ENCODE measurements around the gene ZBED4. TPM values are rescaled to one million over a fixed set of nuclear protein-coding genes. Genes with fewer than 3 reads are reported as not detected.

Gene ZBED4
- total RNA-seq, 4 donors from 2014 or later = 11.9 to 19.4 (median 18.2) TPM

GRCh38 chr22:49869845-49870712 is 16.4 kb downstream of the ZBED4 start:
- Histone ChIP-seq H3K27me3 (no peaks in the 10 kb centered on the region), H3K4me1 (no peaks in the 10 kb centered on the region), H3K9me3 (peaks cover 22% of the 10 kb centered on the region), H3K4me3 (no peak overlapping the region), H3K36me3 (peaks cover 6% of the 10 kb centered on the region), H3K27ac (no peak overlapping the region)
- 92% methylated on average over 13 of the region's 14 CpGs for WGBS
- TF ChIP-seq CTCF (IDR thresholded peaks at IDR 0.05) = no peak
- no peak for TF ChIP-seq POLR2AphosphoS5 (IDR thresholded peaks at IDR 0.05)
- TF ChIP-seq POLR2A (IDR thresholded peaks at IDR 0.05) = no peak
- no peak for TF ChIP-seq EP300 (IDR thresholded peaks at IDR 0.05)
- no peak for DNase-seq (ENCODE audit: low spot score in 2 of 2)

DNA sequence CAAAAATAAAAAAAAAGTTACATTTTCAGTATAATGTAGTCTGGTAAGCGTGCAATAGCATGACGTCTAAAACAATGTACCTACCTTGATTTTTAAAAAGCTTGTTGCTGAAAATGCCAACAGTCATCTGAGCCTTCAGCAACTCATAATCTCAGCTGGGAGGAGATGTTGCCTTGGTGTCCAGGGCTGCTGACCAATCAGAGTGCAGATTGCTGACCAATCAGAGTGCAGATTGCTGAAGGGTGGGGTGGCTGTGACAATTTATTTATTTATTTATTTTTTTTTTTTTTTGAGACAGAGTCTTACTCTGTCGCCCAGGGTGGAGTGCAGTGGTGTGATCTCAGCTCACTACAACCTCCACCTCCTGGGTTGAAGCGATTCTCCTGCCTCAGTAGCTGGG is 17.8 kb downstream of the ZBED4 start:
- 95% methylated on average over 4 of the region's 4 CpGs for WGBS
- peaks cover 19% of the 10 kb centered on the region for H3K9me3 ChIP-seq
- DNase-seq (ENCODE audit: low spot score in 2 of 2) = no peak
- H3K4me1 ChIP-seq = no peaks in the 10 kb centered on the region
- peaks cover 6% of the 10 kb centered on the region for H3K36me3 ChIP-seq
- no peaks in the 10 kb centered on the region for H3K27me3 ChIP-seq
- no peak for TF ChIP-seq CTCF (IDR thresholded peaks at IDR 0.05)
- no peak for TF ChIP-seq POLR2A (IDR thresholded peaks at IDR 0.05)
- no peak for TF ChIP-seq POLR2AphosphoS5 (IDR thresholded peaks at IDR 0.05)
- no peak for TF ChIP-seq EP300 (IDR thresholded peaks at IDR 0.05)
- H3K4me3 ChIP-seq = no peak overlapping the region
- no peak overlapping the region for H3K27ac ChIP-seq

DNA sequence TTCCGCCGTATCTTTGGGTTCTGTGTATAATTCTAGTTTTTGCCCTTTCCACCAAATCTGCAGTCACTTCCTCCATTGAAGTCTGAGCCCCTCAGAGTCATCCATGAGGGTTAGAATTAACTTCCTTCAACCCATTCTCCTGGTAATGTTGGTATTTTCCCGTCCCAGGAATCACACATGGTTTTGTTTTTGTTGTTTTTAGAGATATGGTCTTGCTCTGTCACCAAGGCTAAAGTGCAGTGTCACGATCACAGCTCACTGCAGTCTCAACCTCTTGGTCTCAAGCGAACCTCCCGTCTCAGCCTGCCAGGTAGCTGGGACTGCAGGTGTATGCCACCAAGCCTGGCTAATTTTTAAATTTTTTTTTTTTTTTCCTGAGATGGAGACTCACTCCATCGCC is 18.7 kb downstream of the ZBED4 start:
- H3K36me3 ChIP-seq = peaks cover 5% of the 10 kb centered on the region
- H3K4me3 ChIP-seq = no peak overlapping the region
- H3K27me3 ChIP-seq = no peaks in the 10 kb centered on the region
- no peaks in the 10 kb centered on the region for H3K4me1 ChIP-seq
- peaks cover 11% of the 10 kb centered on the region for H3K9me3 ChIP-seq
- no peak overlapping the region for H3K27ac ChIP-seq
- 96% methylated on average over 7 of the region's 7 CpGs for WGBS
- no peak for TF ChIP-seq POLR2A (IDR thresholded peaks at IDR 0.05)
- no peak for TF ChIP-seq POLR2AphosphoS5 (IDR thresholded peaks at IDR 0.05)
- TF ChIP-seq CTCF (IDR thresholded peaks at IDR 0.05) = no peak
- no peak for TF ChIP-seq EP300 (IDR thresholded peaks at IDR 0.05)
- no peak for DNase-seq (ENCODE audit: low spot score in 2 of 2)

DNA sequence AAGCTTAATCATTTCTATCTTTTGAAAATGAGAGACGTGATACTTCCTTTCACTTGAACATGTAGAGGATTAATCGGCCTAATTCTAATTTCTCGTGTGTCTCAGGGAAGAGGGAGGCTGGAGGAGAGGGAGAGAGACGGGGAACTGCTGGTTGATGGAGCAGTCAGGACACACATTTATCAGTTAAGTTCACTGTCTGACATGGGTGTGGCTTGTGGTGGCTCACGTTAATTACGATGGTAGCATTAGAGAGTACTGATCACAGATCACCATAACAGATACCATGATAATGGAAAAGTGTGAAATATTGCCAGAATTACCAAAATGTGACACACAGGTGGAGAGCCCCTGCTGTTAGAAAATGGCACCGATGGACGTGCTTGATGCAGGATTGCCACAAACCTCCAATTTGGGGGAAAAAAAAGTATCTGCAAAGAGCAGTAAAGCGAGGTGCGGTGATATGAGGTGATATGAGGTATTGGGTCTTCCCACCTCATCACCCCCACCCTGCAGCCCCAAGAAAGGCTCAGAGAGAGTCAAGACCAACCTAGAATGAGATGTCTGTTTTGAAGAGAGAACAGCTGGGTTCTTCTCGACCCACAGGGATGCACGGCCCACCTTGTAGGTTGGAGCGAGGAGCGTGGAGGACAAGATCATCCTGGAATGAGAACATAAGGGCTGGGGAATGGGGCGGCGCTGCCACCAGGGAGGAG is 19.7 kb downstream of the ZBED4 start:
- Histone ChIP-seq H3K27me3 (no peaks in the 10 kb centered on the region), H3K36me3 (no peaks in the 10 kb centered on the region), H3K9me3 (peaks cover 10% of the 10 kb centered on the region), H3K27ac (no peak overlapping the region), H3K4me1 (no peaks in the 10 kb centered on the region), H3K4me3 (no peak overlapping the region)
- no peak for DNase-seq (ENCODE audit: low spot score in 2 of 2)
- WGBS = 95% methylated on average over 15 of the region's 16 CpGs
- TF ChIP-seq CTCF (IDR thresholded peaks at IDR 0.05) (no peak), POLR2AphosphoS5 (IDR thresholded peaks at IDR 0.05) (no peak), EP300 (IDR thresholded peaks at IDR 0.05) (no peak), POLR2A (IDR thresholded peaks at IDR 0.05) (no peak)

DNA sequence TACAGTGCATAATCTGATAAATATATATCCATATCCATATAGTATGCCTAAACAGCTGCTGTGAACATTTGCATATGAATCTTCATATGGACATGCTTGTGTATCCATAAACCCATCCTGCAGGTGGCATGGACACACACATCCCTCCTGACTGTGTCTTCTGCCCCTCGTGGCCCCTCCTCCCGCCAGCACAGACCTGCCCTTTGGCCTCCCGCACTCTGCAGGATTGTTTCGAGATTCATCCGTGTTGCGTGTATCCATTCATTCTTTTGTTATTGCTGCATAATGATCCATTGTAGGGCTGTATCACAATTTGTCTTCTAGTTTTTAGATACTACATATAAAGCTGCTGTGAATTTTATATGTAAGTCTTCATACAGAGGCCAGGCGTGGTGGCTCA is 24.0 kb downstream of the ZBED4 start:
- TF ChIP-seq EP300 (IDR thresholded peaks at IDR 0.05) (no peak), POLR2AphosphoS5 (IDR thresholded peaks at IDR 0.05) (no peak), CTCF (IDR thresholded peaks at IDR 0.05) (no peak), POLR2A (IDR thresholded peaks at IDR 0.05) (no peak)

More for the DNA sequence above, 24.0 kb downstream of the ZBED4 start:
- WGBS = 96% methylated on average over 7 of the region's 7 CpGs
- Histone ChIP-seq H3K9me3 (no peaks in the 10 kb centered on the region), H3K36me3 (no peaks in the 10 kb centered on the region), H3K27ac (no peak overlapping the region), H3K4me1 (no peaks in the 10 kb centered on the region), H3K27me3 (no peaks in the 10 kb centered on the region), H3K4me3 (no peak overlapping the region)
- DNase-seq (ENCODE audit: low spot score in 2 of 2) = no peak
